GM21526 (cell line): ENCODE data around the gene ANKHD1.

ENCODE experiments used
- ATAC-seq: cut with Tn5 transposase; IDR thresholded peaks from one replicate; pipeline ENCODE4 v1.9.1; 2021; ENCODE audit warnings: moderate library complexity; ENCODE audit not compliant: unreplicated experiment, low FRiP score

Gene ANKHD1

DNA sequence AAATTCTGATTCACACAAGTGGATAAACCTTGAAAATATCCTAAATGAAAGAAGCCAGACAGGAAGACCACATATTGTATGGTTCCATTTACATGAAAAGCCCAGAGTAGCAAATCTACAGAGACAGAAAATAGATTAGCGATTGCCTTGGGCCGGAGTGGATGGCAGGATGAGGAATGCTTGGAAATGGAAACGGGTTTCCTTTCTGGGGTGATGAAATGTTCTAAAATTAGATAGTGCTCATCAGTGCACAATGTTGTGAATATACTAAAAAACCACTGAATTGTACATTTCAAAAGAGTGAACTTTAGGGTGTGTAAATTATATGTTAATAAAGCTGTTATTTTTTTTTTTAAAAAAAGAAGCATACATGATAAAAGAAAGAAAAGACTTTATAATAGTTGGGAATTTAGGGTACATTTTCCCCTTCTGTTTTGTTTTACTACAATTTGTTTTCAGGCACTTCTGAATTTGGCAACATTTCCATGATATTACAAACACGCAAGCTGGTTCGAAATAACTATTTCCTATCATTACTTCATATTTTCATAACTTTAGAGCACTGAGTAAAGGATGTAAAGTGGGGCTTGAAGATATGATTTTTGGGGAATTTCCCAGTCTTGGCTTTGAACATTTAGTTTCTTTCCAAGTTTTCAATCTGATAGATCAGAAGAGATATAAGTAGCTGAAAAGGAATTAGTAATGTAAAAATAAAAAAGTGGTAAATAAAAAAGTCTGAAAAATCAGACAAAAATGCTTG, 186.9 kb downstream of the ANKHD1 start:
- ATAC-seq = no peak
